WTC11 (cell line): ENCODE measurements around the gene EEA1.

Experiments
- ESRRA ChIP-seq: sonication (generic); formaldehyde crosslinking; IDR thresholded peaks from 2 replicates; pipeline ENCODE4 v1.8.1; 2022; ENCODE audit warnings: mild to moderate bottlenecking, missing genetic modification reagents, borderline replicate concordance
- FOXP1 ChIP-seq: sonication (generic); formaldehyde crosslinking; IDR thresholded peaks from 2 replicates; pipeline ENCODE4 v1.8.0; 2022; ENCODE audit warnings: missing genetic modification reagents, mild to moderate bottlenecking, moderate library complexity, borderline replicate concordance
- GABPB1 ChIP-seq: sonication (generic); formaldehyde crosslinking; IDR thresholded peaks from 2 replicates; pipeline ENCODE4 v1.8.1; 2023; ENCODE audit warnings: mild to moderate bottlenecking, missing genetic modification reagents
- GTF2I ChIP-seq: fragments of 250-450 bp; sonication (Bioruptor Pico); conservative IDR thresholded peaks from 2 replicates; pipeline ENCODE4 v1.4.0; 2021; ENCODE audit warnings: mild to moderate bottlenecking
- TEAD1 ChIP-seq: sonication (generic); formaldehyde crosslinking; IDR thresholded peaks from 2 replicates; pipeline ENCODE4 v1.8.0; 2022; ENCODE audit warnings: mild to moderate bottlenecking, missing genetic modification reagents
- ZNF121 ChIP-seq: sonication (generic); formaldehyde crosslinking; IDR thresholded peaks from 2 replicates; pipeline ENCODE4 v1.8.0; 2023; ENCODE audit warnings: missing genetic modification reagents
- TF ChIP-seq, protein P1 (sequence below): fragments of 200-600 bp; IDR thresholded peaks from 2 replicates; pipeline ENCODE4 v1.8.0; 2022; ENCODE audit warnings: antibody characterized with exemption
- TF ChIP-seq, protein P2 (sequence below): fragments of 250-450 bp; sonication (Bioruptor Pico); IDR thresholded peaks from 2 replicates; pipeline ENCODE4 v1.9.0; 2021; ENCODE audit warnings: mild to moderate bottlenecking, borderline replicate concordance
- TF ChIP-seq, protein P3 (sequence below): sonication (generic); formaldehyde crosslinking; IDR thresholded peaks from 2 replicates; pipeline ENCODE4 v1.8.1; 2023; ENCODE audit warnings: mild to moderate bottlenecking, missing genetic modification reagents, moderate library complexity
- TF ChIP-seq, protein P4 (sequence below): sonication (generic); formaldehyde crosslinking; conservative IDR thresholded peaks from 2 replicates; pipeline ENCODE4 v1.8.1; 2023; ENCODE audit warnings: mild to moderate bottlenecking, low read depth, missing genetic modification reagents, moderate library complexity
- TF ChIP-seq, protein P5 (sequence below): sonication (generic); formaldehyde crosslinking; IDR thresholded peaks from 2 replicates; pipeline ENCODE4 v1.8.1; 2023; ENCODE audit warnings: mild to moderate bottlenecking, moderate library complexity, missing genetic modification reagents

DNA sequence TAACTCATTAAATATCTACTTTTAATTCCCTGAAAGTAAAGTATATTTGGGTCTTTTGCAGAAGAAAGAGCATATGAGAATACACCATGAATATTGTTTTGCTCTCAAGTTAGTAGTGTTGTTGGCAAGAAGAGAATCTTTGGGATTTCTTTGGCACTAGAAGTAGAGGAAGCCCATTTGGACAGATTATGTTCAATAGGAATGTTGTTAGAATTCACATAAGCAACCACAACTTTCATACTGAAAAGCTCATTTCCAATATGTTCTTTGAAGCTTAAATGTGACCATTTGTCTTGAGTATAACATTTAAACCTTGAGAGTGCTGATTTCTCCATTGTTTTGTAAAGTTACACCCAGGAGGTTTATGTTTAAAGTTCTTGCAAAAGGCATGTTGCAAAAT, 188.7 kb downstream of the EEA1 start:
- TF ChIP-seq, protein P1, sequence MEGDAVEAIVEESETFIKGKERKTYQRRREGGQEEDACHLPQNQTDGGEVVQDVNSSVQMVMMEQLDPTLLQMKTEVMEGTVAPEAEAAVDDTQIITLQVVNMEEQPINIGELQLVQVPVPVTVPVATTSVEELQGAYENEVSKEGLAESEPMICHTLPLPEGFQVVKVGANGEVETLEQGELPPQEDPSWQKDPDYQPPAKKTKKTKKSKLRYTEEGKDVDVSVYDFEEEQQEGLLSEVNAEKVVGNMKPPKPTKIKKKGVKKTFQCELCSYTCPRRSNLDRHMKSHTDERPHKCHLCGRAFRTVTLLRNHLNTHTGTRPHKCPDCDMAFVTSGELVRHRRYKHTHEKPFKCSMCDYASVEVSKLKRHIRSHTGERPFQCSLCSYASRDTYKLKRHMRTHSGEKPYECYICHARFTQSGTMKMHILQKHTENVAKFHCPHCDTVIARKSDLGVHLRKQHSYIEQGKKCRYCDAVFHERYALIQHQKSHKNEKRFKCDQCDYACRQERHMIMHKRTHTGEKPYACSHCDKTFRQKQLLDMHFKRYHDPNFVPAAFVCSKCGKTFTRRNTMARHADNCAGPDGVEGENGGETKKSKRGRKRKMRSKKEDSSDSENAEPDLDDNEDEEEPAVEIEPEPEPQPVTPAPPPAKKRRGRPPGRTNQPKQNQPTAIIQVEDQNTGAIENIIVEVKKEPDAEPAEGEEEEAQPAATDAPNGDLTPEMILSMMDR = no peak
- TF ChIP-seq, protein P2, sequence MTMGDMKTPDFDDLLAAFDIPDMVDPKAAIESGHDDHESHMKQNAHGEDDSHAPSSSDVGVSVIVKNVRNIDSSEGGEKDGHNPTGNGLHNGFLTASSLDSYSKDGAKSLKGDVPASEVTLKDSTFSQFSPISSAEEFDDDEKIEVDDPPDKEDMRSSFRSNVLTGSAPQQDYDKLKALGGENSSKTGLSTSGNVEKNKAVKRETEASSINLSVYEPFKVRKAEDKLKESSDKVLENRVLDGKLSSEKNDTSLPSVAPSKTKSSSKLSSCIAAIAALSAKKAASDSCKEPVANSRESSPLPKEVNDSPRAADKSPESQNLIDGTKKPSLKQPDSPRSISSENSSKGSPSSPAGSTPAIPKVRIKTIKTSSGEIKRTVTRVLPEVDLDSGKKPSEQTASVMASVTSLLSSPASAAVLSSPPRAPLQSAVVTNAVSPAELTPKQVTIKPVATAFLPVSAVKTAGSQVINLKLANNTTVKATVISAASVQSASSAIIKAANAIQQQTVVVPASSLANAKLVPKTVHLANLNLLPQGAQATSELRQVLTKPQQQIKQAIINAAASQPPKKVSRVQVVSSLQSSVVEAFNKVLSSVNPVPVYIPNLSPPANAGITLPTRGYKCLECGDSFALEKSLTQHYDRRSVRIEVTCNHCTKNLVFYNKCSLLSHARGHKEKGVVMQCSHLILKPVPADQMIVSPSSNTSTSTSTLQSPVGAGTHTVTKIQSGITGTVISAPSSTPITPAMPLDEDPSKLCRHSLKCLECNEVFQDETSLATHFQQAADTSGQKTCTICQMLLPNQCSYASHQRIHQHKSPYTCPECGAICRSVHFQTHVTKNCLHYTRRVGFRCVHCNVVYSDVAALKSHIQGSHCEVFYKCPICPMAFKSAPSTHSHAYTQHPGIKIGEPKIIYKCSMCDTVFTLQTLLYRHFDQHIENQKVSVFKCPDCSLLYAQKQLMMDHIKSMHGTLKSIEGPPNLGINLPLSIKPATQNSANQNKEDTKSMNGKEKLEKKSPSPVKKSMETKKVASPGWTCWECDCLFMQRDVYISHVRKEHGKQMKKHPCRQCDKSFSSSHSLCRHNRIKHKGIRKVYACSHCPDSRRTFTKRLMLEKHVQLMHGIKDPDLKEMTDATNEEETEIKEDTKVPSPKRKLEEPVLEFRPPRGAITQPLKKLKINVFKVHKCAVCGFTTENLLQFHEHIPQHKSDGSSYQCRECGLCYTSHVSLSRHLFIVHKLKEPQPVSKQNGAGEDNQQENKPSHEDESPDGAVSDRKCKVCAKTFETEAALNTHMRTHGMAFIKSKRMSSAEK = no peak
- TF ChIP-seq, protein P3, sequence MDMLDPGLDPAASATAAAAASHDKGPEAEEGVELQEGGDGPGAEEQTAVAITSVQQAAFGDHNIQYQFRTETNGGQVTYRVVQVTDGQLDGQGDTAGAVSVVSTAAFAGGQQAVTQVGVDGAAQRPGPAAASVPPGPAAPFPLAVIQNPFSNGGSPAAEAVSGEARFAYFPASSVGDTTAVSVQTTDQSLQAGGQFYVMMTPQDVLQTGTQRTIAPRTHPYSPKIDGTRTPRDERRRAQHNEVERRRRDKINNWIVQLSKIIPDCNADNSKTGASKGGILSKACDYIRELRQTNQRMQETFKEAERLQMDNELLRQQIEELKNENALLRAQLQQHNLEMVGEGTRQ = no peak
- TF ChIP-seq ESRRA (CRISPR knock-in tag) (no peak), FOXP1 (no peak), TEAD1 (CRISPR knock-in tag) (no peak), GABPB1 (CRISPR knock-in tag) (no peak), ZNF121 (CRISPR knock-in tag) (no peak), GTF2I (CRISPR knock-in tag) (no peak)
- TF ChIP-seq, protein P4, sequence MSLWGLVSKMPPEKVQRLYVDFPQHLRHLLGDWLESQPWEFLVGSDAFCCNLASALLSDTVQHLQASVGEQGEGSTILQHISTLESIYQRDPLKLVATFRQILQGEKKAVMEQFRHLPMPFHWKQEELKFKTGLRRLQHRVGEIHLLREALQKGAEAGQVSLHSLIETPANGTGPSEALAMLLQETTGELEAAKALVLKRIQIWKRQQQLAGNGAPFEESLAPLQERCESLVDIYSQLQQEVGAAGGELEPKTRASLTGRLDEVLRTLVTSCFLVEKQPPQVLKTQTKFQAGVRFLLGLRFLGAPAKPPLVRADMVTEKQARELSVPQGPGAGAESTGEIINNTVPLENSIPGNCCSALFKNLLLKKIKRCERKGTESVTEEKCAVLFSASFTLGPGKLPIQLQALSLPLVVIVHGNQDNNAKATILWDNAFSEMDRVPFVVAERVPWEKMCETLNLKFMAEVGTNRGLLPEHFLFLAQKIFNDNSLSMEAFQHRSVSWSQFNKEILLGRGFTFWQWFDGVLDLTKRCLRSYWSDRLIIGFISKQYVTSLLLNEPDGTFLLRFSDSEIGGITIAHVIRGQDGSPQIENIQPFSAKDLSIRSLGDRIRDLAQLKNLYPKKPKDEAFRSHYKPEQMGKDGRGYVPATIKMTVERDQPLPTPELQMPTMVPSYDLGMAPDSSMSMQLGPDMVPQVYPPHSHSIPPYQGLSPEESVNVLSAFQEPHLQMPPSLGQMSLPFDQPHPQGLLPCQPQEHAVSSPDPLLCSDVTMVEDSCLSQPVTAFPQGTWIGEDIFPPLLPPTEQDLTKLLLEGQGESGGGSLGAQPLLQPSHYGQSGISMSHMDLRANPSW (CRISPR knock-in tag) = no peak
- TF ChIP-seq, protein P5, sequence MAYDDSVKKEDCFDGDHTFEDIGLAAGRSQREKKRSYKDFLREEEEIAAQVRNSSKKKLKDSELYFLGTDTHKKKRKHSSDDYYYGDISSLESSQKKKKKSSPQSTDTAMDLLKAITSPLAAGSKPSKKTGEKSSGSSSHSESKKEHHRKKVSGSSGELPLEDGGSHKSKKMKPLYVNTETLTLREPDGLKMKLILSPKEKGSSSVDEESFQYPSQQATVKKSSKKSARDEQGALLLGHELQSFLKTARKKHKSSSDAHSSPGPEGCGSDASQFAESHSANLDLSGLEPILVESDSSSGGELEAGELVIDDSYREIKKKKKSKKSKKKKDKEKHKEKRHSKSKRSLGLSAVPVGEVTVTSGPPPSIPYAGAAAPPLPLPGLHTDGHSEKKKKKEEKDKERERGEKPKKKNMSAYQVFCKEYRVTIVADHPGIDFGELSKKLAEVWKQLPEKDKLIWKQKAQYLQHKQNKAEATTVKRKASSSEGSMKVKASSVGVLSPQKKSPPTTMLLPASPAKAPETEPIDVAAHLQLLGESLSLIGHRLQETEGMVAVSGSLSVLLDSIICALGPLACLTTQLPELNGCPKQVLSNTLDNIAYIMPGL (CRISPR knock-in tag) = no peak
